Activated CD8-positive, alpha-beta memory T cell treated with anti-CD3 and anti-CD28 coated beads, Interleukin-2, amount 50 U/mL, for 24 hours (primary cell): ENCODE results near the gene CXXC4.

ENCODE experiments used
- DNase-seq: peaks from one replicate; pipeline ENCODE4 v3.0.0-alpha.2; 2020; ENCODE audit errors: extremely low read depth

Gene CXXC4

DNA sequence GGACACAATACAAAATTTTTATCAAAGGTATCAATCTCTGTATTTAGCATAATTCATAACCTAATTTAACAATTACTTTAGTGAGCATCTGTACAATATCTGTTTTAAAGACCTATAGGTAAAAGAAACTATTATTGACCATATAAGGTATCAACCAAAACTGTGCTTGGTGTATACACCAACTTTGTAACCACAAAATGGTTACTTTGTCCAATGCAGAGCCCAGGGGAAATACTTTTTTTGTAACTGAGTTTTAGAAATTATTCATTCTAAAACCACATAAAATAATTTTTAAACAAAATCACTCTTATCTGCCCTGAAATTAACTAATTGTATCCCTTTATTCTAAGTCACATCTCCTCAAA, 5.0 kb downstream of the CXXC4 start:
- DNase-seq = no peak

DNA sequence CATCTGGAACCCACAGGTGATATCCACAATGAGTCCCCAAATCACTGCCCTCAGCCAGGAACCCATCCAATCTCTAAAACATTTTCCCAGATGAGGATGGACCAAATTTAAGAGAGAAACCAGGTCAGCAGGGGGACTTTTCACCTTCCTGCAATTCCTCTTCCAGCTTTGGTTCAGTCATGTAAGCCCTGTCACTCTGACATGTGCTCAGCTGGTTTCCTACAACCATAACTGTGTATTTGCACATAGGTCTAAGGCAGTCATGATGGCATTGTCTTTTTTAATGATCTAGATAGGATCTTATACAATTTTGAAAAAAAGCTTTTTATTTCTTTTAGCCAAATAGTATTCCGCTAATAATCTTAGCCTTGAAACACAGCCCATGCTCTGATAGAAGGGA, 6.5 kb downstream of the CXXC4 start:
- no peak for DNase-seq

DNA sequence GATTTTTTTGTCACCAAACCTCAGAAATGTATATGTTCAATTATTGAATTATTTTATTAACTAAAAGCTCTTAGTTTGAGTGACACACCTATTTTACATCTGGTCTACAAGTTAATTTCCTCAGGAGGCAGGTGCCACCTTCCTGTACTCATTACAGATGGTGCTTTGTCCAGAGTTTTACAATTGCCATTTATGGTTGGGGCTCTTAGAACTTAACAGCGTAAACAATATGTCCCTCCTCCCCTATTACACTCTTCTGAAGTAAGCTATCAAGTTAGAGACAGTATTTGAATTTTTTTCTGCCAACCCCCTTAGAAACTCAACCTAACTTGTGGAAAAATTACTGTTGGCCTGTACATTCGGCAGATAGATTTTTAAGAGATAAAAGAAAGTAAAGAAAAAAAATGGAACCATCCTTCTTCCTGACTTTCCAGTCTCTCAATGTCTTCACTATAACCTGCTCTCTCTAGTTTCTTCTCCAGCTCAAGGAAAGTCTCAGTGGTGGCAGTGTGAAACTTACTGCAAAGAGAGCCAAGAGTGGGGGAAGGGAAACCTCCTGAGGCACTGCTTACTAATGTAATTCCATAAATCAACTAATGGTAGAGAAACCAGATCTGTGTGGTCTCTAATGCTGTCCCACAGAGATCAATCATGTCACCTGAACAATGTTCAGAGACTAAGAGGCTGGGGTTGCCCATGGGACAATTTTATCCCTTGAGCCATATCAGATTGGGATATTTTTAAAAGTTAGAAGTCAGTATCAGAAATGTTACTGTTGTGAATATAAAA, 7.8 kb downstream of the CXXC4 start:
- DNase-seq = no peak

DNA sequence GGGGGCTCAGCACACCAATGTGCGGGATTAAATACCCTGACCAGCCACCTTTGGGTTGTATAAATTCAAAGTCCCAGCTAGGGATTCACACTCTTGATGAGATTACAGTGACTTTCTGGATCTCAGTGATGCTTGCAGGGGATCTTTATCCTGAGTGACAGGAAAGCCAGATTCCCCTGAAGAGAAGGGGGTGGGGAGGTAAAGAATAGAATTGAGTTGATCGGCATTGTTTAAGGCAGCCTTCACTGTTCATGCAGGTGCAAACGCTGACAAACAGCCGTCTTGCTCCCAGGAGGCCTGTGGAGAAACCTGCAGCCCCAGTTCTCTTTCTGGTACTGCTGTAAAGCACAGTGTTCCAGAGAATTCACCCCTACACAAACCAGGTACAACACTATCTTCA, 19.0 kb downstream of the CXXC4 start:
- no peak for DNase-seq

DNA sequence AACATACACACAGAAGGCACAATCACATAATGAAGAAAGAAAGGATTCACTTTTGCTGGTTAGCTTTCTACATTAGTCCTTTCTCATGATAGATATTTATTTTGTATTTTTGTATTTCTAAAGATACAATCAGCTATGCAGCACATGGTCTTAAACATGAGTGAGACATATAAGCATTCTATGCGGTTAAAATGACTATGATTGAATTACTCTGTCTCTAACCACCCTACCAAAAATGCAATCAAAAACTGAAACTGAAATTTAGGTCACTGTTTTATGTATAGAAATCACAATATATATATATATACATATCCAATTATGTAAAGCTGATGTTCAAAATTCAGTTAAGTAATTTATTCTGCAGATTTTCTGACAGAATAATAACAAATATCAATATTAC, 21.9 kb downstream of the CXXC4 start:
- DNase-seq = no peak

DNA sequence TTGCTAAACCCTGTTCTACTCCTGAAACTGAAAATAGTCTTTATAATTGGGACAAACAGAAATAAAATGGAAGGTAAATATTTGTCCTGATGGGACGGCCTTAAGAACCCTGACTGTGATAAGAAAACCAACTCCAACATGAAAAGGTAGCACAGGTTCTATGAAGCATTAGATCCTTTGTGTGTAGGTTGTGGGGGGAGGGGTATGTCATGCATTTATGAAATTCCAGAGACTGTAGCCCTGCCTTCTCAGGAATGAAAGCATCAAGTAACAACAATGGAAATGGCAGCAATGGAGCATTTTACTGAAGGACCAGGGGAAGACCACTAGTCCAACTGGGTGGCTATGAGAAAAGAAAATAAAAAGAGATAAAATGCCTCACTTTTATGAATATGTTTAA, 23.9 kb downstream of the CXXC4 start:
- no peak for DNase-seq

DNA sequence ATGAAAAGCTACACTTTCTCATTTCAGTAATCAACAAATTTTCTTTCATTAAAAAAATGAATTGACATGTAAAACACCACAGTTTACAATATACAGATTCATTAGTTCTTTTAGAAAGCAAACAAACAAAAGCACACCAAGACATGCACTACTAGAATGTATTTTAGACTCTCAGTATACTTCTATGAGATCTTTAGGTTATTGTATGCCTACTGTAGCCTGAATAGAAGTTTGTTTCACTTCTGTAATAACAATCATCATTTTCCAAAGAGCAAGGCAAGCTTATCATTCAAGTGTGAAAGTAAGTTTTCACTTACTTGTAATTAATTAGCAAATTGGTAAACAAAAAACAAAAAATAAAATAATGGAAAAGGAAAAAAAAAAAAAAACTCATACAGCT, 24.9 kb downstream of the CXXC4 start:
- DNase-seq = no peak

DNA sequence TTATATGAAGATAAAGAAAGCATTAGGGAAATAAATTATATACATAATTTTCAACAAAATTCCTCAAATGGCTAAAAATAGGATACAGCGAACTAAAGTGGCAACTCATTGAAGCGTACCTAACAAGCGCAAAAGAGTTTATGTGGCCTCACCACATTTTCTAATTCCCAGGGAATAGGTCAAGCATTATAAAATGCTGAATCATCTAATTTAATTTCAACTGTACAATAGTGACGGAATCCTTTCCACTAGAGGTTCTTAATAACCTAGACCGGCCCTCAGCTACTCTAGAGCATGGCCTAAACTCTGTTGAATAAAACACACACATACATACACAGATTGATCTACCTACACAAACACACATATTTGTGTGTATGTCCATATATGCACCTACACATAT, 29.1 kb downstream of the CXXC4 start:
- no peak for DNase-seq

DNA sequence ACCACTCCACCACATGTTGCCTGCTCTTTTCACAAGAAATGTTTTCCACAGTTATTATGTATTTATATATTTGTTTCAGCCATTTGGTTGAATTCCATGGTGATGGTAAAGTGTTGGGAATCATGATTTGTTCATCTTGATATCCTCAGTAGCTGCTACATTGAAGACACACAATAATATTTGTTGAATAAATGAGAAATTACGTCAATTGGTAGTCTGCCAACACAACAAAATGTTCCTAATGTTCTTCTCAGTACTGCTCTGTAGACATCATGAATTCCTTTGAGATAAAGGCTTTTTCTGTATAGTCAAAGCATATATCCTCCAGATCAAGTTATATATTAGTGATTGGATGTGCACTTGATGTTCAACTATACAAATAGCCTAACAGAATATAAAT, 29.5 kb downstream of the CXXC4 start:
- DNase-seq = no peak

DNA sequence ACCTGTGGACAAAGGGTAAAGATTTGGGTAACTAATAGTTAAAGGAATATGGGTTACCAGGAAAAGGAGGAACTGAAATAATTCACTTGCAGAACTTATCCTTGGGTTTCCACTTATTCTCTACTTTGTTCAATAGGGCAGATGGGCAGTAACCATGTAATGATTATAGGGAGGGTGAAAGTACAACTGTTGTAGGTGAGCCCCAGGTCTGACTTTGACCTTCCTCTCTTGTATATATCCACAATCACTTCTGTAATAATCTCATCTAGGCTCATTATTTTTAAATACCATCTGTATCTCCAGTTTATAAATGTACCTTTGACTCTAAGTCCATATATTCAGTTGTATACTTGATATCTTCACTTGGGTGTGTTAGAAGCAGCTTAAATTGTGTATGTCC, 32.1 kb downstream of the CXXC4 start:
- DNase-seq = no peak

DNA sequence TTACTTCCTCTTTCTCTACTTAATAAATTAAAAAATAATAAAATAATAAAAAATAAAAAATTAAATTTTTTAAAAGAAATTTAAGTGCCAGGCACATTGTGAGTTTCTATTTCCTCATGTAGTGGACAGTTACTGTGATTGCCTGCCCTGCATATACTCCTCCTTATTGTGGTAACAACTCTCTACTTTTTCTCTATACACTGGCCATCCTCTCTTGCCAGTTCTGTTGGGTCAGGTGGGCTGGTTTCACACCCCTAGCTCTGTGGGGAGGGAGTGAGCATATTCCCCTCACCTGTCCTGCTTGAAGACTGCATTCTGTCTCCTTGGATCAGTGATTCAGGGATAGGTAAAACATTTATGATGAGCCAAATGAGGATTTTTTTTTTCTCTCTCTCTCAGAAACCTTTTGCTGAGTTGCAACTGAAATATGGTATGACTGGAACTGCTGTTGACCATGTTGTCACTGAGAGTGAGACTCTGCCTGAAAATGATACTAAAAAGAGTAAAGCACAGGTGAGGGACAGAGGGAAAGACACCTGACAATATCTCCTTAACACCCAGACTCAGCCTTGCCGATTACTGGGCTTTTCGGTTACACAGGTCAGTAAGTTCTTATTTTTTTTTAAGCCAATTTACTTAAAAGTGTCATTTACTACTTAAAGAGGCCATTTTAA, 37.2 kb downstream of the CXXC4 start:
- no peak for DNase-seq

DNA sequence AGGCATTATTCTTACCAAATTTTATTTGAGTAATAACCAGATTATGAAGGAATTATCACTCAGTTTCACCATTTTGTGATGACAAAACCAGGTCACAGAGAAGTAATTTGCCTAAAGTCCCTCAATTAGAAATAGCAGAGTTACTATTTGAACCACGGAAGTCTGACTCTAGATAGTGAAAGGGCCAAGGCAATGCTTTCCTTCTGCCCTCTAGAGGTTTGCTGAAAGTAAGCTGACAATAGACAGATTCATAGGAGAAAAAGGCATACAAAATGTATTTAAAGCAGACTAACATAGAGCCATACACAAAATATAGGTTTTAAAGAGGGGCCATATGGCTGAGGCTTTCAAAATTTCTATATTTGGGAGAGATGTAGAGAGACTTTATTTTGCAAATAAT, 43.1 kb downstream of the CXXC4 start:
- DNase-seq = no peak

DNA sequence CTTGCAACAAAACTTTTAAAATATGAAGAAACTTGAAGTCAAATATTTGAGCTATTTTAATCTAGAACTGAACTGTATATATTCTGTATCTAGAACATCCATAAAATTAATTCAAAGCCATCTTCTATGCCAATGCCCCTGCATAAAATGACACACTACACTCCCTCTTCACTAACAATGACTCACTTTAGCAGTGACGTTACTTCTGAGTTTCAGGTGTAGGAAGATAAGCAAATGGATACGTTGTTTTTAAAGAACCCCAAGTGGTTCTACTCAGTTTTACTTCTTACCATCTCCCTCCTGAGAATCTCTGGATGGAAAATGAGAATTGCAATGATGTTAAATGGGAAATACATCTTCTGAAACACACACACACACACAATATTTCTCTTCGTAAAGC, 45.2 kb downstream of the CXXC4 start:
- no peak for DNase-seq

DNA sequence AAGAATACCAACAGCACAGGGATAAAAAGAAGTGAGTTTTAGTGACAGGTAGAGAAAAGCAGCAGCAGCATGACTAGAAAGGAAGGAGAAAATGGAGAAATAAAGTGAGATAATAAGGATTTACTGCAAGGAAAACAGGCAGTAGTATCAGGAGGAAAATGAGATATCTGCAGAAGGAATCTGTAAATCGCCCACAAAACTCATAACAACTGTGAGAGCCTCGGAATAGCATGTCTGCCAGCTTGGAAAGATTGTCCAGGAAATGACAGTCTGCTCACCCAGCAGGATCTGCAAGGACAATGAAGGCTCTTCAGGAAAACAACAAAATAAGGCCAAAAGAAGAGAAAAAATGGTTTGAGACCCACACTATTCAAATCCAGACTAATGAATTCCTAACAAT, 47.4 kb downstream of the CXXC4 start:
- no peak for DNase-seq

DNA sequence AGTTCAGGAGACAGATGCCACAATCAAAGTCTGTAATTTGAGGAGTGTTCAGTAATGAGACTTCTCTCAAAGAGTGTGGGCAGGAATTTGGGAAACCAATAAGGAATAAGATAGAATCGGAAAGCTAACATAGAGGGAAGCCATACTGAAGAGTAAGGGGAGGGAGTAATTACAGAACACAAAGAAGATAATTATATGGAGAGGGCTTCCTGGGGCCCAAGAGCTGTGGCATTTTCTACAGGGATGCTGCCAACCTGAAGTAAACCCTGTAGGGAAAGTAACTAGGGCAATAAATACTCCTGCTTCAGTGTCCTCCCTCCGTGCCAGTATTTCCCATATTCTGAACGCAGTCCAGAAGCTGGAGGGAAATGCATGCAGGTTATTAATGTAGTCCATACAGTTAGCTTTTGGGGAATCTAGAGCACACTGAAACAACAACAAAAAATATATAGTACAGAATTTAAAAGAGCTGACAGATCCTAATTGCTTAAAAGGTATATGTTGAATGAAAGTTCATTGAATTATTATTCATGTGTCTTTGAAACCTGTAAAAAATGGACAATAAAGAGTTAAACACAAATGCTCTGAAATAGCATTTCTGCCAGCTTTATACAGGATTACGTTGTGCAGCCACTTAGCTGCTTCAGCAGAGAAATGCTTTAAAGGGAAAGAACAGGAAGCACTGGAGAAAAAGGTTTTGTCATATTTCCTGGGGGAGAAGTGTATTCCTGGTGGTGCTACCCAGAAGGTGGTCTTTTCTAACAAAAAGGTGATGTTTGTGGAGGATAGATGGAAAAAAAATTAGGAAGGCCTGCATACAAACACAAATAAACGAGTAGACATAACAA, 48.0 kb downstream of the CXXC4 start:
- DNase-seq = no peak

DNA sequence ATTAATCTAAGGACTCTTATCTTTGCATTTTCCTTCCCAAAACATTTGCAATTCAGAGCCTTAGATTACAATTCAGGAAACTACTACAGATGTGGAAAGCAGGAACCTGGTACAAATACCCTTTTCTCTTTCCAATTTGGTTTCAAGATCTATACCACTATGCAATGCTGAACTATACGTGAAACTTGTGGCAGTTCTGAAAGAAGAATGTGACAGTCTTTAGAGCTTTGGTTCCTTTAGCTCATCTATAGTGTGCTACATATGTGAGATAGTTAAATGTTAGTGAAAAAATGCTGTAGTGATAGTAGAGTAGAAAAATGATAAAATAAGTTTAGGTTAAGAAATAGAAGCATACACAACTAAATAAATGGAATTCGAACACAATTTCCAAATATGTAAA, 50.0 kb downstream of the CXXC4 start:
- DNase-seq = no peak

DNA sequence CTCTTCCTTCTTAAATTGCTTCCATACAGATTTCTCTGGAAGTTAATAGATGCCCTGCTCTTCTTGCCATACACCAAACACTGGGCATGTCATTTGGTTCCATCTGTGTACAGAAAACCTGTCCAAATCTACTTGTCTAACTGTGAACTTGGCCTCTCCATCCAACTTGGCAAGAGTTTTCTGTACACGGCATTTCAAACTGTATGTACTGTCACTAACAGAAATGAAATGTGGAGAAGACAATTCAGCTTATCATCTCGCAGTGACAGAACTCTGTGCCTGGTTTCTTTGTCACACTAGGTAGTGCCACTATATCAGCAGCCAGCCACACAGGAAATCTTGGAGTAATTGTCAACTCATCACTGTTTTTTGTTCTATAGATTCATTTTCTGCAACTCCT, 58.2 kb downstream of the CXXC4 start:
- DNase-seq = no peak

DNA sequence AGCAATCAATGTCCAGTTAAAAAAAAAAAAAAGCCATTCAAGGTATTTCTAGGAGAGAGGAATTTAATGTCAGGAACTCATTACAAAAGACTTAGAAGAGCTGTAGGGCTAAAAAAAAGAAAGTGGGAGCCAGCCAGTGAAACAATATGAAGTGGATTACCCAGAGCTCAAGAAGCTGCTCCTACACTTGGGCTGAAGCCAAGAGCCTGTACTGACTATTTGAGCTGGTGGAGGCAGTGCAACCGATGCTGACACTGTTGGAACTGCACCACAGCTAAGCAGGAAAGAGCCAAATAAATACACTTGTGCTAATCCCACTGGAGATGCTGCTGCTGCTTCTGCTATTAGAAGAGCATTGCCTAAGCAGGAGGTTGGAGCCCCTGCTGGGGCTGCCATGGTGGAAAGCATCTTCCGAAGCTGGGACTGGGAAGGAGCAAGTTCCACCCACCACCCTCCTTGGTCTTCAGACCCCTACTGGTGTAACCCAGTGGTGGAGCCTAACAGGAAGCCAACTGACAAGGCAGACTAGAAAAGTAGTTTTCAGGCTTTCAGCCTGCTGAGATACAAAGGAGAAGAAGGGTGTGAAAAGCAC, 65.4 kb downstream of the CXXC4 start:
- DNase-seq = no peak

DNA sequence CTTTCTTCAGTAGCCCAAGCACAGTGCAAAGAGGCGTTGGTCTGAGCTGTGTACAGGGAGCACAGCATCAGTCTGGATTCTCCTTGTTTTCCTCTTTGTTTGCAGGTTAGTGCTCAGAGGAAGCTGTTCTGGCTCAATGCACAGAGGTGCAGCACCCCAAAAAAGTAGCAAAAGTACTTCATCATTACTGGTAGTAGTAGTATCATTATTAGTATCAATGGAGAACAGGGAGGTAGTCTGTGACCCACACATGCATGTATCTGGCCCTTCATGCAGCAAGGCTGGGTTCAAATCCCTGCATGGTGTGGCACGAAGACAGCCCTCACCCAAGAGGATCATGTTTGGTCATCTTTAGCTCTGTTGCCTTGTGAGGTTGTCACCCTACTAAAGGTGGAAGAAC, 68.7 kb downstream of the CXXC4 start:
- no peak for DNase-seq

DNA sequence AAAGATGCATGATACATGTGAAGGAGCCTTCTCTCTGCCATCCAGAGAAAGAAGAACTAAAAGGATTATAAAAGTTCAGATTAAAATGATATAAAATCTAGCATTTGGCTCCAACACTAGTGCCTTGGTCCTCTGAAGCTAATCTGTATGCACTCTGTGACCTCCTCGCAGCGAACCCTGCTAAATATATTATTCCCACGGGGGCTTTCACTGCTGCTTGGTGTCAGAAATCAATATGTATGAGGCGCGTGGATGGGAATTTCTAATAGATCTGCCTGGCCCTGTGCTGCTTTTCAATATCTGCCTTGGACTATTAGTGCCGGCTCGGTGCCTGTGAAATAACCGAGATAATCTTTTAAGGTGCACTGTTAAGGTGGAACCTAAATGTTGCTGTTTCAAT, 69.7 kb downstream of the CXXC4 start:
- no peak for DNase-seq

DNA sequence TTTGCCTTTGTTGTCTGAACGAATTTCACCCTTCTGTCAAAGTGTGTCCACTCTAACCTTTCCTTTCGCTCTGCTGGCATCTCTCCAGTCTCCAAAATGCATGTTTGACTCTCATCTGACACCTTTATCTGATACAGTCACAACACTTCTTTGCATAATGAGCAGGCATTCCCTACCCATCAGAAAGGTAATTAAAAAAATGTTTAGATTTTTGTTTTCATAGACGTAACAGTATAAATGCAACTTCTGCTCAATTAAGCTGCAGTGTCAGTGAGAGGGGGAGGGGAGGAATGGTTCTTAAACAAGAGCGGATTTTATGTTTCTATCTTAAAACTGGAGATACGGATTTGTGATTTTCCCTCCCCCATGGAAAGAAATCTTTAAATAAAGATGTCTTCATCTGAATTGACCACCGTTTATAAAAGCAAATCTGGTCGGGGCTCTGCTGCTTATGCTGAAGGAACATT, 70.2 kb downstream of the CXXC4 start:
- DNase-seq = no peak

DNA sequence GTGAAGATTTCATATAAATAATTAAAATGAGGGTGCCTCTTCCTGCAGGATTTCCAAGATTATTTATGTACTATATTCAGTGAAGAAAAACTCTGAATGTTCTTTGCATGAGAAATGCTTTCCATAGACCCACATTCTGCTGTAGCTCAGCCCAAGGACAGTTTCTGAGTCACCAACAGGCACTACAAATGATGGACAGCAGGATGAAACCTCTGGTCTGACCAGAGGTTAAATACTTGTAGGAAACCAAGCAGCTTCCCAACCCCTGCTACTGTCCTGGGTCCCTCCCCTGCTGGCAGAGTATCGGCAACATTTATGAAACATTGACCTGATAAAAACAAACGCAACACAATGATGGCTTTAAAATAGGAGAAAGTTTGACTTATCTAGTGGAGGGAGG, 73.1 kb downstream of the CXXC4 start:
- DNase-seq = no peak
